Colonic mucosa (tissue), 4 donors: Measurements from ENCODE around the gene PLSCR4. TPM values are rescaled to one million over a fixed set of nuclear protein-coding genes. Genes with fewer than 3 reads are reported as not detected.
A peak's percentile ranks its signal among the peaks of the same experiment; 100 is the strongest.

ENCODE experiments used
- DNase-seq: peaks from one replicate; pipeline ENCODE4 v3.0.0-alpha.2; 2020
- H3K27ac ChIP-seq: fragments of 200-600 bp; one replicate; pipeline ENCODE4 v1.8.0; 2021
- H3K27me3 ChIP-seq: fragments of 200-600 bp; one replicate; pipeline ENCODE4 v1.8.0; 2021
- H3K36me3 ChIP-seq: fragments of 200-600 bp; one replicate; pipeline ENCODE4 v1.8.0; 2021
- H3K4me1 ChIP-seq: fragments of 200-600 bp; one replicate; pipeline ENCODE4 v1.8.0; 2021; ENCODE audit warnings: mild to moderate bottlenecking
- H3K4me3 ChIP-seq: fragments of 200-600 bp; one replicate; pipeline ENCODE4 v1.8.0; 2021
- H3K9ac ChIP-seq, 2 donors: one replicate each; pipeline ENCODE4 v1.7.0; 2013; ENCODE audit warnings: control low read depth in 2 of 2, low read depth in 2 of 2, low read length in 2 of 2
- H3K9me3 ChIP-seq: fragments of 200-600 bp; one replicate; pipeline ENCODE4 v1.8.0; 2021
- CTCF ChIP-seq: fragments of 200-600 bp; IDR thresholded peaks from one replicate; pipeline ENCODE4 v1.8.0; 2022; ENCODE audit warnings: antibody characterized with exemption, mild to moderate bottlenecking
- intact Hi-C: fragments of 100-400 bp; cut with DNase I; formaldehyde crosslinking; loops from one replicate; pipeline ENCODE4 v1.14.1; 2022
- total RNA-seq, 2 donors: library from RNA; stranded (reverse); fragmentation: NEBNext Ultra II Directional in 1 of 2; extraction: Animal tissue kit (Norgen Biotek cat#: 25700) in 1 of 2; gene quantifications; one replicate each; pipeline ENCODE4 v1.2.1, GENCODE V29; 2021
- donor health status: healthy.
- donor health status: DM: no; HTN: no; CAD: no.
- donor health status: DM: no; HTN: no; CAD: no.

The PLSCR4 gene
- total RNA-seq, 2 donors from 2014 or later, result 20.1 to 54.8 TPM

GRCh38 chr3:146189519-146190173 lies 61.3 kb downstream of the PLSCR4 start:
- Histone ChIP-seq H3K27me3 (no peaks in the 10 kb centered on the region), H3K9me3 (no peaks in the 10 kb centered on the region), H3K4me1 (no peaks in the 10 kb centered on the region), H3K36me3 (no peaks in the 10 kb centered on the region), H3K27ac (no peak overlapping the region), H3K9ac (no peak overlapping the region), H3K4me3 (no peak overlapping the region)
- intact Hi-C loops, result loop anchor here (5.0 kb wide), 1 partner anchor 122 kb away; no protein-coding TSS in a partner anchor
- no peak for DNase-seq
- peak; percentile 79 for TF ChIP-seq CTCF

DNA sequence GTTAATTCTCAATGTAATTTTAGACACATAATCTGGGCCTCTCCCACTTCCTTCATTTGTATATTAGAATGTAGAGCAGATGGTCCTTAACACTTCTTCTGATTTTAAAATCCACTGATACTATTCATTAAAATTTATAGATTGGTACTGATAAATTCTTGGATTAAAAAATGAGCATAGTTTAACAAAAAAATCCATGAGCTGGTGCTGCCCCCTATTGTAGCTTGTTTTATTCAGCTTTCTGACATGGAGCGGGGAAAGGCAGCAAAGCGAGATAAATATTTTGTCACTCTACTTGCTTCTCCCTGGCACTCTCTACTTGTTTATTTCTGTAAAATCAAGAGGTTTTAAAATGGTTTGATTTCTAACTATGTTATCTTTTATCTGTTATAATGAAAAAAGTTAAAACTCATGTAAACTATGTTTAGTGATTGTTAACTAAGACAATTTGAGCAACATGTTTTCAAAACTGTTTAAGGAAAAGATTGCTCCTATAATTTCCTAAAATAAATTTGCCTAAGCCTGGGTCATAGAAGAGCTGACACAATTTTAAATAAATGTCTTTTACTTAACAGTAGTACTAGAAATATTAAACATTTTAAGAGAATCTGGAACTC lies 63.5 kb downstream of the PLSCR4 start:
- H3K36me3 ChIP-seq, result no peaks in the 10 kb centered on the region
- no peaks in the 10 kb centered on the region for H3K9me3 ChIP-seq
- no peaks in the 10 kb centered on the region for H3K4me1 ChIP-seq
- no peak overlapping the region for H3K9ac ChIP-seq
- TF ChIP-seq CTCF, result peak; percentile 25
- intact Hi-C loops, result loop anchor here (5.0 kb wide), 1 partner anchor 120 kb away; no protein-coding TSS in a partner anchor
- H3K27me3 ChIP-seq, result no peaks in the 10 kb centered on the region
- H3K27ac ChIP-seq, result no peak overlapping the region
- H3K4me3 ChIP-seq, result no peak overlapping the region
- peak; percentile 35 for DNase-seq

DNA sequence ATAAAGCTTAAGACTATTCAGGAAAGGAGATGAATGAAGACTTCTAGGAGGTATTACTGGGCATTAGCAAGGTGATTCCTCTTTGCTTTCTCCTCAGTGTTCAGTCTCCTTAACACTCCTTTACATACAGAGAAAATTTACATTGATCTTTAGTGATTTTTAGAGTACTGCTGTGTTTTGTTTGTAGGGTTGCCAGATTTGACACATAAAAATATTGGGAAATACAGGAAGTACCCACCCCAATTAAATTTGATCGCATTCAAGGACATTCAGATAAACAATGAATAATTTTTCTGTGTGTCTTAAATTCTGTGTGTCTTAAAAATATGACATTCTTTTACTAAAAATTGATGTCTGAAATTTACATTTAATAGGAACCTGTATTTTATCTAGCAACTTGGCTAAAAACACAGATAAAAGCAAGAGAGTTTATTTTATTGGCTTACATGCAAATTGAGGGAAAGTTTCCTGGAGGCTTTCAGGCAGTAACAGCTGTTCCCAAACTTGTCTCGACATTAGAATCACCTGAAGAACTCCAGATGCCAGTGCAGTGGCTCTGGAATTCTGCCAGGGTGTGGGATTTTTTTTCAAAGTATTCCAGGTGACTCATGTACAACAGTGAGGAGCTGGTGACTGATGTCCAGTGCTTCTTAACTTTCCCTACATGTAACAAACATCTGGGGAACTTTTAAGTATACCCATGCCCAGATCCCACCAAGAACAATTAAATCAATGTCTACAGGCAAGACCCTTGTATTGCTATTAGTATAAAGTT lies 66.5 kb downstream of the PLSCR4 start:
- intact Hi-C loops, result loop anchor here (5.0 kb wide), 1 partner anchor 117 kb away; no protein-coding TSS in a partner anchor
- DNase-seq, result peak; percentile 43
- no peak for TF ChIP-seq CTCF
- no peak overlapping the region for H3K4me3 ChIP-seq
- no peaks in the 10 kb centered on the region for H3K36me3 ChIP-seq
- no peak overlapping the region for H3K9ac ChIP-seq
- H3K9me3 ChIP-seq, result no peaks in the 10 kb centered on the region
- no peaks in the 10 kb centered on the region for H3K4me1 ChIP-seq
- no peak overlapping the region for H3K27ac ChIP-seq
- no peaks in the 10 kb centered on the region for H3K27me3 ChIP-seq

DNA sequence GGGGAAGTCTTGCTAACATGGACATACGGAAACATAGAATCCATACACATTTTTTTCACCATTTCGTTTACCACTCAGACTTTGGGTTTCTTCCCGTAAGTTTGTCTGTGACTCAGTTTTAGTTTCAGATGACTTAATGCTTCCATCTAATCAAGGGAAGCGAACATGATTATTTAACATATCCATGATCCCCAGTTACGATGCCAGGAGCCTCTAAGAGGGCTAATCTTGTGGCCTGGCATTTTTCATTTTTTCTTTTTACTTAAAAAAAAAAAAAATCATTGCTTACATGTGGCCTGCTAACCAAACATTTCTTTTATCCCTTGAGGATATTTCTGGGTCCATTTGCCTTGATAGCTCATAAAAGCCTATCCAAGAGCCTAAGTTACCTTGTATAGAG lies 69.7 kb downstream of the PLSCR4 start:
- Histone ChIP-seq H3K9ac (no peak overlapping the region), H3K27ac (no peak overlapping the region), H3K4me1 (no peaks in the 10 kb centered on the region), H3K27me3 (no peaks in the 10 kb centered on the region), H3K9me3 (no peaks in the 10 kb centered on the region), H3K36me3 (no peaks in the 10 kb centered on the region), H3K4me3 (no peak overlapping the region)
- TF ChIP-seq CTCF, result no peak
- intact Hi-C loops, result no loop called here
- DNase-seq, result no peak

GRCh38 chr3:146180376-146180775 lies 70.5 kb downstream of the PLSCR4 start:
- DNase-seq, result no peak
- Histone ChIP-seq H3K4me3 (no peak overlapping the region), H3K27me3 (no peaks in the 10 kb centered on the region), H3K9ac (no peak overlapping the region), H3K36me3 (no peaks in the 10 kb centered on the region), H3K9me3 (no peaks in the 10 kb centered on the region), H3K4me1 (no peaks in the 10 kb centered on the region), H3K27ac (no peak overlapping the region)
- no peak for TF ChIP-seq CTCF
- intact Hi-C loops, result no loop called here
